Esophagus muscularis mucosa (tissue), 3 donors: ENCODE measurements around the gene OR6C2.
"Not testable (repeated sequence)": the region's sequence is repeated elsewhere in the genome, so short reads cannot be mapped to it uniquely, and the experiment has no call there.

ENCODE experiments used
- POLR2AphosphoS5 ChIP-seq, 2 donors: sonication (generic); formaldehyde crosslinking; IDR thresholded peaks; one replicate each; pipeline ENCODE4 v1.6.1; 2017; ENCODE audit warnings: antibody characterized with exemption in 2 of 2
- TF ChIP-seq, protein P1 (sequence below), 3 experiments: fragments of 200-600 bp in 2 of 3; fragments of 450-650 bp in 1 of 3; sonication (generic) in 2 of 3; IDR thresholded peaks; one replicate each; pipeline ENCODE4 v1.5.1; 2017 to 2019; ENCODE audit warnings: antibody characterized with exemption in 3 of 3, mild to moderate bottlenecking in 2 of 3, moderate library complexity in 1 of 3

GRCh38 chr12:55409133-55409532 lies 34.7 kb upstream of the OR6C2 start:
- TF ChIP-seq, protein P1, sequence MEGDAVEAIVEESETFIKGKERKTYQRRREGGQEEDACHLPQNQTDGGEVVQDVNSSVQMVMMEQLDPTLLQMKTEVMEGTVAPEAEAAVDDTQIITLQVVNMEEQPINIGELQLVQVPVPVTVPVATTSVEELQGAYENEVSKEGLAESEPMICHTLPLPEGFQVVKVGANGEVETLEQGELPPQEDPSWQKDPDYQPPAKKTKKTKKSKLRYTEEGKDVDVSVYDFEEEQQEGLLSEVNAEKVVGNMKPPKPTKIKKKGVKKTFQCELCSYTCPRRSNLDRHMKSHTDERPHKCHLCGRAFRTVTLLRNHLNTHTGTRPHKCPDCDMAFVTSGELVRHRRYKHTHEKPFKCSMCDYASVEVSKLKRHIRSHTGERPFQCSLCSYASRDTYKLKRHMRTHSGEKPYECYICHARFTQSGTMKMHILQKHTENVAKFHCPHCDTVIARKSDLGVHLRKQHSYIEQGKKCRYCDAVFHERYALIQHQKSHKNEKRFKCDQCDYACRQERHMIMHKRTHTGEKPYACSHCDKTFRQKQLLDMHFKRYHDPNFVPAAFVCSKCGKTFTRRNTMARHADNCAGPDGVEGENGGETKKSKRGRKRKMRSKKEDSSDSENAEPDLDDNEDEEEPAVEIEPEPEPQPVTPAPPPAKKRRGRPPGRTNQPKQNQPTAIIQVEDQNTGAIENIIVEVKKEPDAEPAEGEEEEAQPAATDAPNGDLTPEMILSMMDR (IDR thresholded peaks at IDR 0.05) = not testable (repeated sequence)
- TF ChIP-seq POLR2AphosphoS5 (IDR thresholded peaks at IDR 0.05) = not testable (repeated sequence)
